ENCODE data around the gene FRS2. TPM values are rescaled to one million over a fixed set of nuclear protein-coding genes. Genes with fewer than 3 reads are reported as not detected.

The FRS2 gene
- total RNA-seq, 1 donor from 2014 or later: 37.7 TPM

DNA sequence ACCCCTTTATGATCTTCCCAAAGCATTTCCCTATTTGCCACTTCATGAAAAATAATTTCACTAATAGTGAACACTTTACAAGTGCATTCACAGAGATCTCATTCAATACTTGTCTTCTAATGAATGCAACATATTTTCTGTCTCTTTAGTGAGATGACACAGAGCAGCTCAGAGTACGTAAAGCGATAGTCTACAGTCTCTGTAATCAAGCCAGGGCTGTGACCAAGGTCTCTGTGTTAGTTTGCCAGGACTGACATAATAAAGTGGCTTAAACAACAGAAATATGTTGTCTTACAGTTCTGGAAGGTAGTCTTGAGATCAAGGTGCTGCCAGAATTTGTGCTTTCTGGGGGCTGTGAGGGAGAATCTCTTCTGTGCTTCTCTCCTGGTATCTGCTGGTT lies 33.1 kb upstream of the FRS2 start:
- Histone ChIP-seq H3K9me3 (no peaks in the 10 kb centered on the region), H3K4me3 (no peak overlapping the region), H3K27me3 (no peaks in the 10 kb centered on the region), H3K27ac (peak overlapping the region in 1 of 2 donors; percentile 75), H3K36me3 (no peaks in the 10 kb centered on the region), H3K4me1 (peaks cover 4 to 19% of the 10 kb centered on the region in 2 donors)
- TF ChIP-seq, protein P1, sequence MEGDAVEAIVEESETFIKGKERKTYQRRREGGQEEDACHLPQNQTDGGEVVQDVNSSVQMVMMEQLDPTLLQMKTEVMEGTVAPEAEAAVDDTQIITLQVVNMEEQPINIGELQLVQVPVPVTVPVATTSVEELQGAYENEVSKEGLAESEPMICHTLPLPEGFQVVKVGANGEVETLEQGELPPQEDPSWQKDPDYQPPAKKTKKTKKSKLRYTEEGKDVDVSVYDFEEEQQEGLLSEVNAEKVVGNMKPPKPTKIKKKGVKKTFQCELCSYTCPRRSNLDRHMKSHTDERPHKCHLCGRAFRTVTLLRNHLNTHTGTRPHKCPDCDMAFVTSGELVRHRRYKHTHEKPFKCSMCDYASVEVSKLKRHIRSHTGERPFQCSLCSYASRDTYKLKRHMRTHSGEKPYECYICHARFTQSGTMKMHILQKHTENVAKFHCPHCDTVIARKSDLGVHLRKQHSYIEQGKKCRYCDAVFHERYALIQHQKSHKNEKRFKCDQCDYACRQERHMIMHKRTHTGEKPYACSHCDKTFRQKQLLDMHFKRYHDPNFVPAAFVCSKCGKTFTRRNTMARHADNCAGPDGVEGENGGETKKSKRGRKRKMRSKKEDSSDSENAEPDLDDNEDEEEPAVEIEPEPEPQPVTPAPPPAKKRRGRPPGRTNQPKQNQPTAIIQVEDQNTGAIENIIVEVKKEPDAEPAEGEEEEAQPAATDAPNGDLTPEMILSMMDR (IDR thresholded peaks at IDR 0.05): no peak
- no peak for DNase-seq (ENCODE audit: low spot score in 2 of 2)
- intact Hi-C loops (cut with DNase I): no loop called here

GRCh38 chr12:69438539-69438938 lies 31.6 kb upstream of the FRS2 start:
- no peak for DNase-seq (ENCODE audit: low spot score in 2 of 2)
- intact Hi-C loops (cut with DNase I): no loop called here
- Histone ChIP-seq H3K4me1 (peaks cover 4 to 19% of the 10 kb centered on the region in 2 donors), H3K4me3 (no peak overlapping the region), H3K36me3 (no peaks in the 10 kb centered on the region), H3K27ac (no peak overlapping the region), H3K9me3 (no peaks in the 10 kb centered on the region), H3K27me3 (no peaks in the 10 kb centered on the region)
- TF ChIP-seq, protein P1 (IDR thresholded peaks at IDR 0.05): no peak

DNA sequence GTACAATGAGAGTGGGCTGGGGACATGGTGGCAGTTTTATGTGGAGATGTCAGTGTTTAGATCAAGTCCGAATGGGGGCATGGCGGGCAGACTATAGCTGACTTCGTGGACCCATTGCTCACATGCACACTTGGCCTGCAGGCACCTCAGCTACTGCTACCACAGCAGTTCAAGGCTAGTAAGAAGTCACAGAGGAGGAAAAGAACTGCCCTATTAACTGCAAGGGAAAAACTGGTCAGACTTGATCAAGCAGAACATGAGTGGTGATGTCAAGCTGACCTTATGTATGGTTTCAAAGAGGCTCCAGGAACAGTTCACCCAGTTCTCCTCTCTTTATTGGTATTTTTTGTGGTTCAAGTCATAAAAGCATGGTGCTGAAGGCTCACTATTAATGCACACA lies 30.2 kb upstream of the FRS2 start:
- no peaks in the 10 kb centered on the region for H3K36me3 ChIP-seq
- intact Hi-C loops (cut with DNase I): no loop called here
- no peak overlapping the region for H3K4me3 ChIP-seq
- DNase-seq (ENCODE audit: low spot score in 2 of 2): no peak
- TF ChIP-seq, protein P1 (IDR thresholded peaks at IDR 0.05): no peak
- no peaks in the 10 kb centered on the region for H3K27me3 ChIP-seq
- peaks cover 4 to 15% of the 10 kb centered on the region in 2 donors for H3K4me1 ChIP-seq
- no peaks in the 10 kb centered on the region for H3K9me3 ChIP-seq
- H3K27ac ChIP-seq: no peak overlapping the region

DNA sequence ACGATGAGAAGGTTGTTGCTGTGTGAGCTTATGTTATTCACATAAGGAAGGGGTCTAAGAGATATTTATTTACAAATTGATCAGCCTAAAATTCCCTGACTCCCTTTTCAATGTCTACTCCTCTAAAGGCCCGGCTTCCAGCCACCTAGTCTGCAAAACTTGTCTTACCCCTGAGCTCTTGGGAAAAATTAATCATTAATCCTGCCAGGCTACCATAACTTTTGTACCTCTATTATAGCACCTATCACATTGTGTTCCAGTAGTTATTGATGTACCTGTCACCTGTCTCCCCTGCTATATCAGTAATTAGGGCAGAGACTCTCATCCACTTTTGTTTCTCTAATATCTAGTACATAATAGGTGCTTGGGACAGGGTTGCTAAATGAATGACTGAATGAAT lies 29.3 kb upstream of the FRS2 start:
- intact Hi-C loops (cut with DNase I): no loop called here
- Histone ChIP-seq H3K4me1 (peaks cover 4 to 8% of the 10 kb centered on the region in 2 donors), H3K36me3 (no peaks in the 10 kb centered on the region), H3K4me3 (no peak overlapping the region), H3K9me3 (no peaks in the 10 kb centered on the region), H3K27ac (no peak overlapping the region), H3K27me3 (no peaks in the 10 kb centered on the region)
- no peak for DNase-seq (ENCODE audit: low spot score in 2 of 2)
- TF ChIP-seq, protein P1 (IDR thresholded peaks at IDR 0.05): no peak

DNA sequence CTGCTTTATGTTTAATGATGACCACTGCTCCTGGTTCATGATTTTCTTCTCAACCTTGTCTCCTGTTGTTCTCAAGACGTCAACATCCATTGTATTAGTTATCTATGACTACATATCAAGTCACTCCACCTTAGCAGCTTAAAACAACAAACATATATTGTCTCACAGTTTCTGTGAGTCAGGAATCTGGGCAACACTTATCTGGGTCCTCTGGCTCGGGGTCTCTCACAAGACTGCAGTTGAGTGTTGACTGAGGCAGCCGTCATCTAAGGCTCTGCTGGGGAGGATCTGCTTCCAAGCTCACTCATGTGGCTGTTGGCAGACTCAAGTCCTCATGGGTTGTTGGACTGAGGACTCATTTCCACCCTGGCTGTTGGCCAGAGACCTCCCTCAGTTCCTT lies 27.3 kb upstream of the FRS2 start:
- Histone ChIP-seq H3K27ac (no peak overlapping the region), H3K36me3 (no peaks in the 10 kb centered on the region), H3K4me3 (no peak overlapping the region), H3K4me1 (no peaks in the 10 kb centered on the region), H3K27me3 (no peaks in the 10 kb centered on the region), H3K9me3 (no peaks in the 10 kb centered on the region)
- intact Hi-C loops (cut with DNase I): no loop called here
- no peak for DNase-seq (ENCODE audit: low spot score in 2 of 2)
- TF ChIP-seq, protein P1 (IDR thresholded peaks at IDR 0.05): no peak

GRCh38 chr12:69443916-69444315 lies 26.3 kb upstream of the FRS2 start:
- intact Hi-C loops (cut with DNase I): no loop called here

More at GRCh38 chr12:69443916-69444315, 26.3 kb upstream of the FRS2 start:
- Histone ChIP-seq H3K27me3 (no peaks in the 10 kb centered on the region), H3K4me3 (no peak overlapping the region), H3K36me3 (no peaks in the 10 kb centered on the region), H3K4me1 (no peaks in the 10 kb centered on the region), H3K9me3 (no peaks in the 10 kb centered on the region), H3K27ac (no peak overlapping the region)
- TF ChIP-seq, protein P1 (IDR thresholded peaks at IDR 0.05): no peak
- DNase-seq (ENCODE audit: low spot score in 2 of 2): no peak

All from ascending aorta (tissue), 2 donors.